Endothelial cell (in vitro differentiated cells): ENCODE data around the gene PRR19. TPM values are rescaled to one million over a fixed set of nuclear protein-coding genes. Genes with fewer than 3 reads are reported as not detected.

Experiments
- microRNA-seq: library from miRNA; unstranded; fragments of <30 nt; microRNA quantifications from one replicate; pipeline ENCODE4, GENCODE V29; 2020; ENCODE audit not compliant: unreplicated experiment
- total RNA-seq: library from RNA; stranded (reverse); fragmentation: NEBNext Ultra II Directional; extraction: Animal tissue kit (Norgen Biotek cat#: 25700); gene quantifications from one replicate; pipeline ENCODE4 v1.2.1, GENCODE V29; 2021; ENCODE audit not compliant: unreplicated experiment

The PRR19 gene
- total RNA-seq, 1 donor from 2014 or later, result 1.1 TPM

Small RNA genes within 50 kb of the gene (microRNA-seq; reads per million reads assigned to microRNA genes)
- gene MIR8077, result not detected

Other genes starting within 250 kb of the PRR19 start
- 18.4 TPM for gene GRIK5, start 231.9 kb upstream of the PRR19 start, total RNA-seq
- gene ZNF574, start 226.0 kb upstream of the PRR19 start, total RNA-seq, result 19.7 TPM
- gene POU2F2, start 169.7 kb upstream of the PRR19 start, total RNA-seq, result 5.7 TPM
- gene DEDD2, start 84.5 kb upstream of the PRR19 start, total RNA-seq, result 27.1 TPM
- 13.9 TPM for gene ZNF526, start 81.8 kb upstream of the PRR19 start, total RNA-seq
- gene GSK3A, start 59.5 kb upstream of the PRR19 start, total RNA-seq, result 54.4 TPM
- 109 TPM for gene ERF, start 47.0 kb upstream of the PRR19 start, total RNA-seq
- 85.7 TPM for gene CIC, start 32.9 kb upstream of the PRR19 start, total RNA-seq
- gene PAFAH1B3, start 492 bp downstream of the PRR19 start, total RNA-seq, result 61.4 TPM
- 3.9 TPM for gene TMEM145, start 11.2 kb downstream of the PRR19 start, total RNA-seq
- gene MEGF8, start 23.5 kb downstream of the PRR19 start, total RNA-seq, result 69.3 TPM
- 4.1 TPM for gene CNFN, start 88.2 kb downstream of the PRR19 start, total RNA-seq
- 5.5 TPM for gene LIPE, start 125.3 kb downstream of the PRR19 start, total RNA-seq
- gene CXCL17, start 140.8 kb downstream of the PRR19 start, total RNA-seq, result not detected
- gene CEACAM1, start 226.3 kb downstream of the PRR19 start, total RNA-seq, result 9.3 TPM